ENCODE data around the gene TMEM119. TPM values are rescaled to one million over a fixed set of nuclear protein-coding genes. Genes with fewer than 3 reads are reported as not detected.
A peak's percentile ranks its signal among the peaks of the same experiment; 100 is the strongest.

Gene TMEM119
- total and polyA plus RNA-seq, 9 of the 15 experiments (the other 6 are each of a cell fraction or from before 2014, with no cell fraction given): 0.18 TPM; not detected in 8

- peak; percentile 88 for TF ChIP-seq POLR2H (tag; IDR thresholded peaks at IDR 0.05; ENCODE audit: low read depth)
- TF ChIP-seq RCOR1 (IDR thresholded peaks at IDR 0.05; ENCODE audit: borderline replicate concordance in 1 of 2, low read depth in 2 of 2, low read length in 2 of 2): peak in 1 of 2 experiments; percentile 90; a peak in 2 of 4 replicates
- no peak for TF ChIP-seq E2F1 (CRISPR knock-in tag; IDR thresholded peaks at IDR 0.05)
- no peak; the same call in 1 of the 2 replicates for TF ChIP-seq GTF2F1 (IDR thresholded peaks at IDR 0.05; ENCODE audit: low read depth, low read length)
- TF ChIP-seq HDGF (IDR thresholded peaks at IDR 0.05): 0 out of 2 replicates have a peak, but pooled peaks have one; percentile 35
- peak; percentile 33 for TF ChIP-seq ZFP36 (IDR thresholded peaks at IDR 0.05; ENCODE audit: low read depth, low read length, partially characterized antibody)
- TF ChIP-seq MCM3 (IDR thresholded peaks at IDR 0.05): no peak
- 0 out of 2 replicates have a peak, but pooled peaks have one; percentile 11 for TF ChIP-seq ZNF165 (CRISPR knock-in tag; IDR thresholded peaks at IDR 0.05; ENCODE audit: borderline replicate concordance)
- TF ChIP-seq, protein P1, sequence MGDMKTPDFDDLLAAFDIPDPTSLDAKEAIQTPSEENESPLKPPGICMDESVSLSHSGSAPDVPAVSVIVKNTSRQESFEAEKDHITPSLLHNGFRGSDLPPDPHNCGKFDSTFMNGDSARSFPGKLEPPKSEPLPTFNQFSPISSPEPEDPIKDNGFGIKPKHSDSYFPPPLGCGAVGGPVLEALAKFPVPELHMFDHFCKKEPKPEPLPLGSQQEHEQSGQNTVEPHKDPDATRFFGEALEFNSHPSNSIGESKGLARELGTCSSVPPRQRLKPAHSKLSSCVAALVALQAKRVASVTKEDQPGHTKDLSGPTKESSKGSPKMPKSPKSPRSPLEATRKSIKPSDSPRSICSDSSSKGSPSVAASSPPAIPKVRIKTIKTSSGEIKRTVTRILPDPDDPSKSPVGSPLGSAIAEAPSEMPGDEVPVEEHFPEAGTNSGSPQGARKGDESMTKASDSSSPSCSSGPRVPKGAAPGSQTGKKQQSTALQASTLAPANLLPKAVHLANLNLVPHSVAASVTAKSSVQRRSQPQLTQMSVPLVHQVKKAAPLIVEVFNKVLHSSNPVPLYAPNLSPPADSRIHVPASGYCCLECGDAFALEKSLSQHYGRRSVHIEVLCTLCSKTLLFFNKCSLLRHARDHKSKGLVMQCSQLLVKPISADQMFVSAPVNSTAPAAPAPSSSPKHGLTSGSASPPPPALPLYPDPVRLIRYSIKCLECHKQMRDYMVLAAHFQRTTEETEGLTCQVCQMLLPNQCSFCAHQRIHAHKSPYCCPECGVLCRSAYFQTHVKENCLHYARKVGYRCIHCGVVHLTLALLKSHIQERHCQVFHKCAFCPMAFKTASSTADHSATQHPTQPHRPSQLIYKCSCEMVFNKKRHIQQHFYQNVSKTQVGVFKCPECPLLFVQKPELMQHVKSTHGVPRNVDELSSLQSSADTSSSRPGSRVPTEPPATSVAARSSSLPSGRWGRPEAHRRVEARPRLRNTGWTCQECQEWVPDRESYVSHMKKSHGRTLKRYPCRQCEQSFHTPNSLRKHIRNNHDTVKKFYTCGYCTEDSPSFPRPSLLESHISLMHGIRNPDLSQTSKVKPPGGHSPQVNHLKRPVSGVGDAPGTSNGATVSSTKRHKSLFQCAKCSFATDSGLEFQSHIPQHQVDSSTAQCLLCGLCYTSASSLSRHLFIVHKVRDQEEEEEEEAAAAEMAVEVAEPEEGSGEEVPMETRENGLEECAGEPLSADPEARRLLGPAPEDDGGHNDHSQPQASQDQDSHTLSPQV (IDR thresholded peaks at IDR 0.05): peak; percentile 84
- peak; percentile 94 for TF ChIP-seq POLR2A (conservative IDR thresholded peaks at IDR 0.05)
- no peak for TF ChIP-seq HMGXB4 (CRISPR knock-in tag; IDR thresholded peaks at IDR 0.05)
- TF ChIP-seq DMBX1 (CRISPR knock-in tag; IDR thresholded peaks at IDR 0.05; ENCODE audit: borderline replicate concordance): peak; percentile 83
- TF ChIP-seq, protein P2, sequence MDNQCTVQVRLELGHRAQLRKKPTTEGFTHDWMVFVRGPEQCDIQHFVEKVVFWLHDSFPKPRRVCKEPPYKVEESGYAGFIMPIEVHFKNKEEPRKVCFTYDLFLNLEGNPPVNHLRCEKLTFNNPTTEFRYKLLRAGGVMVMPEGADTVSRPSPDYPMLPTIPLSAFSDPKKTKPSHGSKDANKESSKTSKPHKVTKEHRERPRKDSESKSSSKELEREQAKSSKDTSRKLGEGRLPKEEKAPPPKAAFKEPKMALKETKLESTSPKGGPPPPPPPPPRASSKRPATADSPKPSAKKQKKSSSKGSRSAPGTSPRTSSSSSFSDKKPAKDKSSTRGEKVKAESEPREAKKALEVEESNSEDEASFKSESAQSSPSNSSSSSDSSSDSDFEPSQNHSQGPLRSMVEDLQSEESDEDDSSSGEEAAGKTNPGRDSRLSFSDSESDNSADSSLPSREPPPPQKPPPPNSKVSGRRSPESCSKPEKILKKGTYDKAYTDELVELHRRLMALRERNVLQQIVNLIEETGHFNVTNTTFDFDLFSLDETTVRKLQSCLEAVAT (IDR thresholded peaks at IDR 0.05): peak; percentile 39 to 51; a peak in 1 of 4 replicates
- TF ChIP-seq NEUROD1 (IDR thresholded peaks at IDR 0.05; ENCODE audit: borderline replicate concordance, low read depth, low read length, partially characterized antibody): peak; percentile 33
- TF ChIP-seq GTF2E2 (tag; IDR thresholded peaks at IDR 0.05): peak; percentile 83
- no peak for TF ChIP-seq NR1H2 (CRISPR knock-in tag; IDR thresholded peaks at IDR 0.05)
- TF ChIP-seq RBFOX2 (IDR thresholded peaks at IDR 0.05; ENCODE audit: low read depth, low read length): peak; percentile 84
- peak; percentile 19; the same call in 1 of the 2 replicates for TF ChIP-seq HSF4 (CRISPR knock-in tag; IDR thresholded peaks at IDR 0.05; ENCODE audit: borderline replicate concordance)
- no peak for TF ChIP-seq MAFF (IDR thresholded peaks at IDR 0.05; ENCODE audit: low read length)
- no peak for TF ChIP-seq MXI1 (IDR thresholded peaks at IDR 0.05; ENCODE audit: low read depth, low read length)
Observed at GRCh38 chr12:108629824-108630476, 32.1 kb upstream of the TMEM119 start (continued).
